Sigmoid colon (tissue), 3 donors: ENCODE data around the gene NCKAP5.

ENCODE experiments used
- CTCF ChIP-seq, 4 experiments: fragments of 450-650 bp in 3 of 4; fragments of 200-600 bp in 1 of 4; IDR thresholded peaks; one replicate each; pipeline ENCODE4 v1.5.1; 2016 to 2019; ENCODE audit warnings: antibody characterized with exemption in 4 of 4, mild to moderate bottlenecking in 3 of 4, moderate library complexity in 2 of 4
- POLR2A ChIP-seq, 2 donors: fragments of 450-650 bp; IDR thresholded peaks; one replicate each; pipeline ENCODE4 v1.6.1; 2016; ENCODE audit warnings: antibody characterized with exemption in 2 of 2, mild to moderate bottlenecking in 2 of 2, moderate library complexity in 2 of 2

GRCh38 chr2:132884705-132885104, 683.6 kb downstream of the NCKAP5 start:
- TF ChIP-seq CTCF (IDR thresholded peaks at IDR 0.05), result no peak
- TF ChIP-seq POLR2A (IDR thresholded peaks at IDR 0.05), result no peak
